ENCODE results near the gene GPR150. TPM values are rescaled to one million over a fixed set of nuclear protein-coding genes. Genes with fewer than 3 reads are reported as not detected.
A peak's percentile ranks its signal among the peaks of the same experiment; 100 is the strongest.

GPR150 gene
- total and polyA plus RNA-seq, 2 of the 4 experiments (the other 2 are of a cell fraction), result under 0.01 to 0.10 TPM

DNA sequence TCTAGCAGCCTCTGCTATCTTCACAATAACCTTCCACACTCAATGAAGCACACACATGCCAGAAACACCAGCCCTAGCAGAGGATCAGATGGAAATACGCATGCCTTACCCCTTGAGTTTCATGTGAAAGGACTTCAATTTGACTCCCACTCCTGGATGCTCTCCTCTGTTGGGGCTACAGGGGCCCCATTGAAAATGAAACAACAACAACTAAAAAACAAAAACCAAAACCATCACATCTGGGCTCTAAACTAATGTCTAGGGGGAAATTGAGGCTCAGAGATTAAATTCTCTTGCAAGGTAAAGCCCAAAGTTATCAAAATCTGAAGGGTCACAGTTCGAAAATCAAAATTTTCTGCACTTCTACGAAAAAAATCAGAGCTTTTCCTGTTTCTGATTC is 18.7 kb downstream of the GPR150 start:
- Histone ChIP-seq H3K9ac (ENCODE audit: low read depth, low read length) (no peak overlapping the region), H3K4me1 (ENCODE audit: control insufficient read depth, insufficient read depth, low read length) (no peaks in the 10 kb centered on the region), H2BK5ac (ENCODE audit: low read depth, low read length, poor library complexity, severe bottlenecking) (no peak overlapping the region), H3K79me1 (ENCODE audit: low read depth in 1 of 2, low read length in 2 of 2) (no peaks in the 10 kb centered on the region), H2BK20ac (ENCODE audit: low read depth, low read length) (no peak overlapping the region), H3K4ac (ENCODE audit: low read depth, low read length) (no peak overlapping the region), H2AFZ (replicated peaks; ENCODE audit: low read length, poor library complexity) (no peak overlapping the region), H3K36me3 (ENCODE audit: control insufficient read depth, insufficient read depth, low read length) (no peaks in the 10 kb centered on the region), H4K5ac (ENCODE audit: low read depth, low read length) (no peak overlapping the region), H3K27ac (ENCODE audit: insufficient read depth, low read length) (no peak overlapping the region), H3K9me3 (ENCODE audit: control insufficient read depth, insufficient read depth, low read length) (no peaks in the 10 kb centered on the region), H3K4me2 (ENCODE audit: low read depth, low read length) (no peak overlapping the region; the same call in 1 of the 2 replicates), H4K91ac (ENCODE audit: insufficient read depth, low read depth, low read length) (no peak overlapping the region), H3K23ac (ENCODE audit: low read depth, low read length) (no peak overlapping the region), H4K8ac (ENCODE audit: low read depth in 2 of 2, low read length in 2 of 2) (peak overlapping the region in 1 of 2 experiments; percentile 42; a peak in 1 of 4 replicates), H3K18ac (ENCODE audit: low read depth, low read length) (no peak overlapping the region), H3K27me3 (ENCODE audit: control insufficient read depth, insufficient read depth, low read length) (no peaks in the 10 kb centered on the region; the same call in 1 of the 2 replicates), H2AK9ac (replicated peaks; ENCODE audit: low read depth, low read length, poor library complexity) (no peak overlapping the region), H3K9me1 (ENCODE audit: insufficient read depth, low read length) (no peaks in the 10 kb centered on the region), H3K14ac (replicated peaks; ENCODE audit: low read depth, low read length) (no peak overlapping the region), H3K4me3 (ENCODE audit: insufficient read depth, low read depth, low read length) (no peak overlapping the region), H4K20me1 (ENCODE audit: insufficient read depth, low read length) (no peaks in the 10 kb centered on the region), H2BK120ac (ENCODE audit: low read depth, low read length) (no peak overlapping the region), H3K56ac (ENCODE audit: extremely low read depth, insufficient read depth, low read length) (no peak overlapping the region), H2BK15ac (ENCODE audit: low read depth, low read length) (no peak overlapping the region), H2AK5ac (ENCODE audit: low read depth, low read length) (no peak overlapping the region)
- WGBS, 2 experiments (ENCODE audit: extremely low coverage in 2 of 2, insufficient read length in 1 of 2), result 100% methylated on average over 1 of the region's 3 CpGs; no CpG with 5 or more reads in 1 of the 2 experiments
- no peak for DNase-seq
- intact Hi-C loops (cut with micrococcal nuclease), result no loop called here
- no TSS peak for BruUV-seq (replicated peaks)
- TF ChIP-seq POLR2A (IDR thresholded peaks at IDR 0.05; ENCODE audit: low read depth, low read length) (no peak), NFE2L2 (IDR thresholded peaks at IDR 0.05; ENCODE audit: low read depth, low read length) (no peak), CEBPB (IDR thresholded peaks at IDR 0.05; ENCODE audit: low read depth, low read length) (no peak), MAFK (IDR thresholded peaks at IDR 0.05; ENCODE audit: low read depth, low read length) (no peak), MAZ (IDR thresholded peaks at IDR 0.05; ENCODE audit: borderline replicate concordance, low read depth, low read length) (no peak), RFX5 (IDR thresholded peaks at IDR 0.05; ENCODE audit: low read depth, low read length) (no peak), BHLHE40 (IDR thresholded peaks at IDR 0.05; ENCODE audit: low read depth, low read length) (no peak), FOS (IDR thresholded peaks at IDR 0.05; ENCODE audit: low read depth, low read length) (no peak), RAD21 (IDR thresholded peaks at IDR 0.05; ENCODE audit: low read length) (no peak), CHD1 (IDR thresholded peaks at IDR 0.05; ENCODE audit: low read depth, low read length) (no peak)
- TF ChIP-seq, protein P1, sequence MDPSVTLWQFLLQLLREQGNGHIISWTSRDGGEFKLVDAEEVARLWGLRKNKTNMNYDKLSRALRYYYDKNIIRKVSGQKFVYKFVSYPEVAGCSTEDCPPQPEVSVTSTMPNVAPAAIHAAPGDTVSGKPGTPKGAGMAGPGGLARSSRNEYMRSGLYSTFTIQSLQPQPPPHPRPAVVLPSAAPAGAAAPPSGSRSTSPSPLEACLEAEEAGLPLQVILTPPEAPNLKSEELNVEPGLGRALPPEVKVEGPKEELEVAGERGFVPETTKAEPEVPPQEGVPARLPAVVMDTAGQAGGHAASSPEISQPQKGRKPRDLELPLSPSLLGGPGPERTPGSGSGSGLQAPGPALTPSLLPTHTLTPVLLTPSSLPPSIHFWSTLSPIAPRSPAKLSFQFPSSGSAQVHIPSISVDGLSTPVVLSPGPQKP (IDR thresholded peaks at IDR 0.05; ENCODE audit: borderline replicate concordance, low read depth, low read length), result no peak
- TF ChIP-seq, protein P2, sequence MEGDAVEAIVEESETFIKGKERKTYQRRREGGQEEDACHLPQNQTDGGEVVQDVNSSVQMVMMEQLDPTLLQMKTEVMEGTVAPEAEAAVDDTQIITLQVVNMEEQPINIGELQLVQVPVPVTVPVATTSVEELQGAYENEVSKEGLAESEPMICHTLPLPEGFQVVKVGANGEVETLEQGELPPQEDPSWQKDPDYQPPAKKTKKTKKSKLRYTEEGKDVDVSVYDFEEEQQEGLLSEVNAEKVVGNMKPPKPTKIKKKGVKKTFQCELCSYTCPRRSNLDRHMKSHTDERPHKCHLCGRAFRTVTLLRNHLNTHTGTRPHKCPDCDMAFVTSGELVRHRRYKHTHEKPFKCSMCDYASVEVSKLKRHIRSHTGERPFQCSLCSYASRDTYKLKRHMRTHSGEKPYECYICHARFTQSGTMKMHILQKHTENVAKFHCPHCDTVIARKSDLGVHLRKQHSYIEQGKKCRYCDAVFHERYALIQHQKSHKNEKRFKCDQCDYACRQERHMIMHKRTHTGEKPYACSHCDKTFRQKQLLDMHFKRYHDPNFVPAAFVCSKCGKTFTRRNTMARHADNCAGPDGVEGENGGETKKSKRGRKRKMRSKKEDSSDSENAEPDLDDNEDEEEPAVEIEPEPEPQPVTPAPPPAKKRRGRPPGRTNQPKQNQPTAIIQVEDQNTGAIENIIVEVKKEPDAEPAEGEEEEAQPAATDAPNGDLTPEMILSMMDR (conservative IDR thresholded peaks at IDR 0.05; ENCODE audit: low read depth, low read length), result no peak
- TF ChIP-seq, protein P3, sequence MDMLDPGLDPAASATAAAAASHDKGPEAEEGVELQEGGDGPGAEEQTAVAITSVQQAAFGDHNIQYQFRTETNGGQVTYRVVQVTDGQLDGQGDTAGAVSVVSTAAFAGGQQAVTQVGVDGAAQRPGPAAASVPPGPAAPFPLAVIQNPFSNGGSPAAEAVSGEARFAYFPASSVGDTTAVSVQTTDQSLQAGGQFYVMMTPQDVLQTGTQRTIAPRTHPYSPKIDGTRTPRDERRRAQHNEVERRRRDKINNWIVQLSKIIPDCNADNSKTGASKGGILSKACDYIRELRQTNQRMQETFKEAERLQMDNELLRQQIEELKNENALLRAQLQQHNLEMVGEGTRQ (IDR thresholded peaks at IDR 0.05; ENCODE audit: low read depth, low read length), result no peak
- CTCF ChIA-PET, result no interaction called here
- POLR2A ChIA-PET (ENCODE audit: unreplicated experiment), result no interaction called here
- dilution Hi-C loops (cut with HindIII; ENCODE audit: low sequenced_read_pairs, unreplicated experiment), result no loop called here
- no peak for ATAC-seq (ENCODE audit: low read depth)
- in situ Hi-C loops (cut with MboI; ENCODE audit: low sequenced_read_pairs), result loop anchor here (25.0 kb wide), 1 partner anchor 674 kb away; no protein-coding TSS in a partner anchor

Measured in IMR-90 (cell line).